Brain microvascular endothelial cell (primary cell): Measurements from ENCODE around the gene RNF123.

Source experiments
- DNase-seq: peaks from one replicate; pipeline ENCODE4 v3.0.0-alpha.2; 2020
- H3K27ac ChIP-seq: fragments of 250-450 bp; sonication (Bioruptor Pico); 2 replicates; pipeline ENCODE4 v1.5.1; 2020; ENCODE audit warnings: mild to moderate bottlenecking, moderate library complexity
- H3K27me3 ChIP-seq: fragments of 250-450 bp; sonication (Bioruptor Pico); replicated peaks from 2 replicates; pipeline ENCODE4 v1.5.1; 2020; ENCODE audit warnings: mild to moderate bottlenecking
- H3K36me3 ChIP-seq: fragments of 250-450 bp; sonication (Bioruptor Pico); replicated peaks from 2 replicates; pipeline ENCODE4 v1.5.1; 2020; ENCODE audit warnings: mild to moderate bottlenecking
- H3K4me3 ChIP-seq: 2 replicates; pipeline ENCODE4 v1.5.1; 2011; ENCODE audit warnings: low read depth, mild to moderate bottlenecking, control low read depth, low read length, moderate library complexity
- in situ Hi-C: cut with HindIII; loops from 2 replicates; pipeline ENCODE4 v1.10.0; 2017; ENCODE audit warnings: low sequenced_read_pairs, low pct_ligation_motif_present
- TF ChIP-seq, protein P1 (sequence below): IDR thresholded peaks from 2 replicates; pipeline ENCODE4 v1.5.1; 2011; ENCODE audit warnings: low read depth, mild to moderate bottlenecking, moderate library complexity, low read length, control low read depth, inconsistent platforms; ENCODE audit errors: missing control alignments

RNF123 gene

DNA sequence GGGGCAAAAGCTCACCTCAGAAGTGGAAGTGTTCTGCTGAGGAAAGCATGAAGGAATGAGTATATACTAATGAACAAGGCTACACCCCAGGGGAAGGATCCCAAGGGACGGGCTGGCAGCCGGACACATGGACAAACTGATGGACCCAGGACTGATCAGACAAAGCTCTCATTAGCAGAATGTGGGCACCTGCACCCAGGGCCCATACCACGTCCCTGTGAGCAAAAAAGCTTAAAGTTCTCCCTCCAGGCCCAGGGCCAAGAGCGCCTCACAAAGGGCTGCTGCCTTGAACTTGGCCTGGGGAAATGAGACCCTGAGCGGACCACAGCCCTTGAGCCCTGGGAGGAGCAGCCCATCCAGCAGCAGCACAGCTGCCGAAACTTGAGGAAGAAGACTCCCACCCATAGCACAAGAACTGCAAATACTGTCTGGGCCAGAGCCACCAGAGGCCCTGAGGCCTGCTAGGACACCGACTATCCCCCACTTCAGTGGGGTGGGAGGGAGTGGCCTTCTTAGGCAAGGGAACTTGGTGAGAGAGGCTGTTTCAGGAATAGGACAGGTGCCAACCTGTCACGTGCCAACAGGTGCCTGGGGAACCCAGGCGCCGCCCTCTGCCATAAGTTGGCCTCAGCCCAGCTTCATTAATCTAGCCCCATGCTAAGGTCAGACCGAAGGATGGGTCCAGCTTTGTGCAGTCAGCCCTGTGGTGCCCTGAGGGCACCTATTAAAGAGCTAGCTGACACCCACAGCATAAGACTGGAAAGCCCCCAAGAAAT is 36.7 kb downstream of the RNF123 start:
- no peaks in the 10 kb centered on the region for H3K27me3 ChIP-seq
- TF ChIP-seq, protein P1, sequence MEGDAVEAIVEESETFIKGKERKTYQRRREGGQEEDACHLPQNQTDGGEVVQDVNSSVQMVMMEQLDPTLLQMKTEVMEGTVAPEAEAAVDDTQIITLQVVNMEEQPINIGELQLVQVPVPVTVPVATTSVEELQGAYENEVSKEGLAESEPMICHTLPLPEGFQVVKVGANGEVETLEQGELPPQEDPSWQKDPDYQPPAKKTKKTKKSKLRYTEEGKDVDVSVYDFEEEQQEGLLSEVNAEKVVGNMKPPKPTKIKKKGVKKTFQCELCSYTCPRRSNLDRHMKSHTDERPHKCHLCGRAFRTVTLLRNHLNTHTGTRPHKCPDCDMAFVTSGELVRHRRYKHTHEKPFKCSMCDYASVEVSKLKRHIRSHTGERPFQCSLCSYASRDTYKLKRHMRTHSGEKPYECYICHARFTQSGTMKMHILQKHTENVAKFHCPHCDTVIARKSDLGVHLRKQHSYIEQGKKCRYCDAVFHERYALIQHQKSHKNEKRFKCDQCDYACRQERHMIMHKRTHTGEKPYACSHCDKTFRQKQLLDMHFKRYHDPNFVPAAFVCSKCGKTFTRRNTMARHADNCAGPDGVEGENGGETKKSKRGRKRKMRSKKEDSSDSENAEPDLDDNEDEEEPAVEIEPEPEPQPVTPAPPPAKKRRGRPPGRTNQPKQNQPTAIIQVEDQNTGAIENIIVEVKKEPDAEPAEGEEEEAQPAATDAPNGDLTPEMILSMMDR = no peak
- no peak overlapping the region for H3K4me3 ChIP-seq
- H3K27ac ChIP-seq = no peak overlapping the region
- in situ Hi-C loops = no loop called here
- DNase-seq = no peak
- peaks cover 34% of the 10 kb centered on the region for H3K36me3 ChIP-seq

DNA sequence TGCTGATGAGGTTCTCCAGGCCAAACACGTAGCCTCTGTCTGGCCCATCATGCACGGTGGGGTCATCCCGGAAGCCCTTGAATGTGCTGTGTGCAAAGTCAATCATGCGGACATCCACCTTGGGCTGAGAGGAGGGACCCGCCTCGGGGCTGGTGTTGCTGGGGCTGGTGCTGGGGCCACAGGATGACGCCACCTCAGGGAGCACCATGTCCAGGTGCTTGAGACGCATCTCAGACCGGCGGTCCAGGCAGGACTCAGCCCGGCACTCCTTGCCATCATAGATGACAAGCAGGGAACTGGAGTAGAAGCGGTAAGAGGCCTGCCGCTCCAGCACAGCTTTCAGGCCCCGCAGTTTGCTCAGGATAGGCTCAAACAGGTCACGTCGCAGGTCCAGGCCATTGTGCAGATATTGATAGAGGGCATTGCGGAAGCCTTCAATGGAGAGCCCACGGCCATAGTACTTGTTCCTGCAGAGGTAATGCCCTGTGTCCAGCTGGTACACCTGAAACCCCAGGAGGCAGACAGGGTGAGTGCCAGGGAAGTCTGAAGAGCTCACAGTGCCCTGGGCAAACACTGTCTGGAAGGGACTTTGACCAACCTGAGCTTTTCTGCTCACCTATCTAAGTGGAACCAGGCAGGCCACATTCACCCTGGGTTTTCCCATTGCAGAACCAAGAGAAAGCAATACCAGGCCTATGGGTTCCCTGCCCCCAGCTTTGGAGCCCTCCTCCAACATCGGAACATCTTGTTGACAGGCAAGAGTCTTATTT is 38.0 kb downstream of the RNF123 start:
- no peak overlapping the region for H3K27ac ChIP-seq
- no peaks in the 10 kb centered on the region for H3K27me3 ChIP-seq
- TF ChIP-seq, protein P1 = no peak
- in situ Hi-C loops = no loop called here
- DNase-seq = no peak
- H3K36me3 ChIP-seq = peaks cover 31% of the 10 kb centered on the region
- no peak overlapping the region for H3K4me3 ChIP-seq

DNA sequence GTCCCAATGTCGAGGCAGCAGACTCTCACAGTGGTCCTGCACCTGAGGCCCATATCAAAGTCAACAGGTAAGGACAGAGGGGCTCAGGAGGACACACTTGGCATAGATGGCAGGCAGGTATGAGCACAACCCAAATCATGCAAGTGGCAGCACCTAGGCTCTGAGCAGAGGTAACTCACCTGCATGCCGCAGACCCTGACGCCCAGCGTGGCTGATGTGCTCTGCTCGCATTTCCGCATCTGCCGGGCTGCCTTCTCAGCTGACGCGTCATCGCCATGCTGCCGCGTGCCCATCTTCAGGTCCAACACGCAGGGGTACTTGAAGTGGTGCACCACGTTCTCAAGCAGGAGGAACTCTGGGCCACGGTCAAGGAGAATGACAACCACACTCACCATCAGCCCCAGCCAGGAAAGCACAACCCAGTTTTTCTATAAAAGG is 38.6 kb downstream of the RNF123 start:
- in situ Hi-C loops = no loop called here
- TF ChIP-seq, protein P1 = no peak
- Histone ChIP-seq H3K27me3 (no peaks in the 10 kb centered on the region), H3K27ac (no peak overlapping the region), H3K36me3 (peaks cover 27% of the 10 kb centered on the region), H3K4me3 (no peak overlapping the region)
- no peak for DNase-seq

DNA sequence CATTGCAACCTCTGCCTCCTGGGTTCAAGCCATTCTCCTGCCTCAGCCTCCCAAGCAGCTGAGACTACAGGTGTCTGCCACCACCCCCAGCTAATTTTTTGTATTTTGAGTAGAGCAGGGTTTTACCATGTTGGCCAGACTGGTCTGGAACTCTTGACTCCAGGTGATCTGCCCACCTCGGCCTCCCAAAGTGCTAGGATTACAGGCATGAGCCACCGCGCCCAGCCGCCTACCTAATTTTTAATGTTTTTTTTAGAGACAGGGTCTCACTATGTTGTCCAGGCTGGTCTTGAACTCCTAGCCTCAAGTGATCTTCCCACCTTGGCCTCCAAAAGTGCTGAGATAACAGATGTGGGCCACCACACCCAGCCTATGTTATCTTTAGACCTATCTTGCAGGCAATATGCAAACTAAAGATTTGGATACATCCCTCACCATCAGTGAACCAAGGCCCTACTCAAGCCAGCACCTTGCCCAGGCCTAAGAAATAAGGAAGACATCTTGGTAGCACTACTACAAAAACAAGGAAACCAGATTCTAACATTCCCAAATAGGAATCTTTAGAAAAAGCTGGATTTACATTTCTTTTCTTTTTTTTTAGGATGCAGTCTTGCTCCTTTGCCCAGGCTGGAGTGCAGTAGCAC is 40.7 kb downstream of the RNF123 start:
- in situ Hi-C loops = no loop called here
- H3K4me3 ChIP-seq = no peak overlapping the region
- DNase-seq = no peak
- H3K27ac ChIP-seq = no peak overlapping the region
- H3K27me3 ChIP-seq = no peaks in the 10 kb centered on the region
- peaks cover 27% of the 10 kb centered on the region for H3K36me3 ChIP-seq
- TF ChIP-seq, protein P1 = no peak

DNA sequence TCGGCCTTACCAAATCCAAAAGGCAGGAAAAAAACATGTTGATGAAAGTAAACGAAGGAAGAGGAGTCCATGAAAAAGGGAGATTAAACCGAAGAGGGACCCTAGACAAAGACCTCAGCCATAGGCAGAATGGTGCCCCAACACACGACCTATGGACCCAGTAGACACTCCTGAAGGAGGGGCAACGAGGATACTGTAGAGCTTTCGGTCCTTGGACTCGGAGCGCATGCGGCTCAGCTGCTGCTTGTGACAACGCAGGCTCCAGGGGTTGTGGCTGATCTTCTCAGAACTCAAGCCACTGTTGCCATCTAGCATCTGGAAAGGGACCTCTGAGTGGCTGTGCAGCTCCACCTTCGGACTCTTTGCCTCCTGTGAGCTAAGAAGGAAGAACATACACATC is 43.2 kb downstream of the RNF123 start:
- TF ChIP-seq, protein P1 = no peak
- H3K27ac ChIP-seq = no peak overlapping the region
- no peak overlapping the region for H3K4me3 ChIP-seq
- H3K27me3 ChIP-seq = no peaks in the 10 kb centered on the region
- H3K36me3 ChIP-seq = peaks cover 27% of the 10 kb centered on the region
- in situ Hi-C loops = no loop called here
- no peak for DNase-seq
